PC-3 (cell line): Measurements from ENCODE around the gene SLC8A2.

ENCODE experiments used
- EZH2phosphoT487 ChIP-seq: fragments of 300-600 bp; sonication (generic); IDR thresholded peaks from 2 replicates; pipeline ENCODE4 v1.6.1; 2018; ENCODE audit warnings: mild to moderate bottlenecking, antibody characterized with exemption, low read length, borderline replicate concordance
- TF ChIP-seq, protein P1 (sequence below): fragments of 300-600 bp; sonication (generic); conservative IDR thresholded peaks from 2 replicates; pipeline ENCODE4 v1.5.1; 2017; ENCODE audit warnings: antibody characterized with exemption, low read depth, mild to moderate bottlenecking, low read length

DNA sequence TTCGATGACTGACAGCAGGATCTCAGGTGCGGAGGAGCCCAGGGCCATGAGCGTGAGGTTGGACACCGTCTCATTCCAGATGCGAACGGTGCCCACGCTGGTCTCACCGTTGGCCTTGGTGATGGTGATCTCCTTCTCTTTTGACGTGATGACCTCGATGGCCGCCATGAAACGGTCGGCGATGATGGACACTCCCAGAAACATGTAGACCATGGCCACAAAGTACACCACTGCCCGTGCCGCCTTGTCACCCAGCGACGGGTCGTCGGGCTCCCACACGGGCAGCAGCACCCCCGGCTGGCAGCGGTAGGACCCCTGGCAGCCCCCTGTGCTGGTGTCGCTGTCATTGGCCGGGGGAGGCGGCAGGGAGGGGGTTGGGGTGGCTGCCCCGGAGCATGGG lies 5.7 kb downstream of the SLC8A2 start:
- TF ChIP-seq, protein P1, sequence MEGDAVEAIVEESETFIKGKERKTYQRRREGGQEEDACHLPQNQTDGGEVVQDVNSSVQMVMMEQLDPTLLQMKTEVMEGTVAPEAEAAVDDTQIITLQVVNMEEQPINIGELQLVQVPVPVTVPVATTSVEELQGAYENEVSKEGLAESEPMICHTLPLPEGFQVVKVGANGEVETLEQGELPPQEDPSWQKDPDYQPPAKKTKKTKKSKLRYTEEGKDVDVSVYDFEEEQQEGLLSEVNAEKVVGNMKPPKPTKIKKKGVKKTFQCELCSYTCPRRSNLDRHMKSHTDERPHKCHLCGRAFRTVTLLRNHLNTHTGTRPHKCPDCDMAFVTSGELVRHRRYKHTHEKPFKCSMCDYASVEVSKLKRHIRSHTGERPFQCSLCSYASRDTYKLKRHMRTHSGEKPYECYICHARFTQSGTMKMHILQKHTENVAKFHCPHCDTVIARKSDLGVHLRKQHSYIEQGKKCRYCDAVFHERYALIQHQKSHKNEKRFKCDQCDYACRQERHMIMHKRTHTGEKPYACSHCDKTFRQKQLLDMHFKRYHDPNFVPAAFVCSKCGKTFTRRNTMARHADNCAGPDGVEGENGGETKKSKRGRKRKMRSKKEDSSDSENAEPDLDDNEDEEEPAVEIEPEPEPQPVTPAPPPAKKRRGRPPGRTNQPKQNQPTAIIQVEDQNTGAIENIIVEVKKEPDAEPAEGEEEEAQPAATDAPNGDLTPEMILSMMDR = no peak
- TF ChIP-seq EZH2phosphoT487 = no peak
